Measurements from ENCODE around the gene CISD3. TPM values are rescaled to one million over a fixed set of nuclear protein-coding genes. Genes with fewer than 3 reads are reported as not detected.

Gene CISD3
- total RNA-seq, 1 experiment from 2014 or later: 6.6 TPM

- H3K4me1 ChIP-seq (ENCODE audit: insufficient read depth, low read length, poor library complexity, severe bottlenecking): no peaks in the 10 kb centered on the region
- no peaks in the 10 kb centered on the region for H3K9me3 ChIP-seq (ENCODE audit: low read depth, low read length, poor library complexity, severe bottlenecking)
- H3K27ac ChIP-seq (ENCODE audit: low read depth, low read length, poor library complexity, severe bottlenecking): peak overlapping the region; percentile 21
- no peaks in the 10 kb centered on the region for H3K36me3 ChIP-seq (ENCODE audit: insufficient read depth, low read length, poor library complexity, severe bottlenecking)
- intact Hi-C loops (cut with micrococcal nuclease; ENCODE audit: unreplicated experiment): no loop called here
- H3K4me3 ChIP-seq (ENCODE audit: low read depth, low read length, poor library complexity, severe bottlenecking): peak overlapping the region; percentile 71
- CTCF ChIA-PET: no interaction called here
- TF ChIP-seq CTCF (conservative IDR thresholded peaks at IDR 0.05; ENCODE audit: low read depth, low read length) (no peak), EZH2 (IDR thresholded peaks at IDR 0.05; ENCODE audit: borderline replicate concordance, low read depth, low read length, poor library complexity, severe bottlenecking) (no peak)
- H3K27me3 ChIP-seq (replicated peaks; ENCODE audit: insufficient read depth, low read depth, low read length, poor library complexity): no peaks in the 10 kb centered on the region
- BruUV-seq (replicated peaks): no TSS peak
- DNase-seq (ENCODE audit: low spot score): peak; percentile 17
- POLR2A ChIA-PET (ENCODE audit: low non-redundant PET): interaction anchor here (0.6 kb wide), 1 partner anchor 152 kb away, joined by 3 read pairs; no protein-coding TSS in a partner anchor
Observed at GRCh38 chr17:38701504-38702165, 28.5 kb upstream of the CISD3 start.

GRCh38 chr17:38702166-38702915, 27.8 kb upstream of the CISD3 start:
- Histone ChIP-seq H3K27me3 (replicated peaks; ENCODE audit: insufficient read depth, low read depth, low read length, poor library complexity) (no peaks in the 10 kb centered on the region), H3K4me1 (ENCODE audit: insufficient read depth, low read length, poor library complexity, severe bottlenecking) (no peaks in the 10 kb centered on the region), H3K9me3 (ENCODE audit: low read depth, low read length, poor library complexity, severe bottlenecking) (no peaks in the 10 kb centered on the region), H3K36me3 (ENCODE audit: insufficient read depth, low read length, poor library complexity, severe bottlenecking) (no peaks in the 10 kb centered on the region), H3K27ac (ENCODE audit: low read depth, low read length, poor library complexity, severe bottlenecking) (peak overlapping the region; percentile 57), H3K4me3 (ENCODE audit: low read depth, low read length, poor library complexity, severe bottlenecking) (peak overlapping the region; percentile 71)
- intact Hi-C loops (cut with micrococcal nuclease; ENCODE audit: unreplicated experiment): no loop called here
- ChIA-PET POLR2A (ENCODE audit: low non-redundant PET) (no interaction called here), CTCF (no interaction called here)
- BruUV-seq (replicated peaks): no TSS peak
- DNase-seq (ENCODE audit: low spot score): peak; percentile 87
- TF ChIP-seq CTCF (conservative IDR thresholded peaks at IDR 0.05; ENCODE audit: low read depth, low read length) (no peak), EZH2 (IDR thresholded peaks at IDR 0.05; ENCODE audit: borderline replicate concordance, low read depth, low read length, poor library complexity, severe bottlenecking) (no peak)

- no peaks in the 10 kb centered on the region for H3K9me3 ChIP-seq (ENCODE audit: low read depth, low read length, poor library complexity, severe bottlenecking)
- CTCF ChIA-PET: no interaction called here
- intact Hi-C loops (cut with micrococcal nuclease; ENCODE audit: unreplicated experiment): no loop called here
- peak overlapping the region; percentile 57 for H3K27ac ChIP-seq (ENCODE audit: low read depth, low read length, poor library complexity, severe bottlenecking)
- POLR2A ChIA-PET (ENCODE audit: low non-redundant PET): no interaction called here
- no peaks in the 10 kb centered on the region for H3K4me1 ChIP-seq (ENCODE audit: insufficient read depth, low read length, poor library complexity, severe bottlenecking)
- no peak for TF ChIP-seq EZH2 (IDR thresholded peaks at IDR 0.05; ENCODE audit: borderline replicate concordance, low read depth, low read length, poor library complexity, severe bottlenecking)
- no peak for TF ChIP-seq CTCF (conservative IDR thresholded peaks at IDR 0.05; ENCODE audit: low read depth, low read length)
- no peaks in the 10 kb centered on the region for H3K27me3 ChIP-seq (replicated peaks; ENCODE audit: insufficient read depth, low read depth, low read length, poor library complexity)
- peak overlapping the region; percentile 71 for H3K4me3 ChIP-seq (ENCODE audit: low read depth, low read length, poor library complexity, severe bottlenecking)
- no TSS peak for BruUV-seq (replicated peaks)
- DNase-seq (ENCODE audit: low spot score): no peak
- H3K36me3 ChIP-seq (ENCODE audit: insufficient read depth, low read length, poor library complexity, severe bottlenecking): peaks cover 4% of the 10 kb centered on the region
Observed at GRCh38 chr17:38702916-38703741, 27.0 kb upstream of the CISD3 start.

All from A673 (cell line).